Epidermal melanocyte (primary cell): ENCODE measurements around the gene SMIM30.

Experiments used
- DNase-seq: peaks from one replicate; pipeline ENCODE4 v3.0.0; 2011; ENCODE audit warnings: low spot score; ENCODE audit not compliant: insufficient read length

The SMIM30 gene

GRCh38 chr7:113100121-113100603 lies 18.2 kb downstream of the SMIM30 start:
- no peak for DNase-seq

GRCh38 chr7:113099284-113099919 lies 19.0 kb downstream of the SMIM30 start:
- DNase-seq, result no peak

GRCh38 chr7:113094517-113095249 lies 23.7 kb downstream of the SMIM30 start:
- DNase-seq, result no peak

GRCh38 chr7:113093561-113093960 lies 24.8 kb downstream of the SMIM30 start:
- DNase-seq, result no peak

- no peak for DNase-seq
These were observed 25.6 kb downstream of the SMIM30 start for GRCh38 chr7:113092762-113093161.

- peak; percentile 78 for DNase-seq
These were observed 31.0 kb downstream of the SMIM30 start for GRCh38 chr7:113087071-113087998.

- DNase-seq, result peak; percentile 44
These were observed 31.9 kb downstream of the SMIM30 start, which contains the start of gene GPR85 for GRCh38 chr7:113086431-113086888. Gene GPR85 (minus strand): TSS chr7:113086827. CDS start chr7:113084721, 2,106 bp downstream.

GRCh38 chr7:113085781-113086390 lies 32.5 kb downstream of the SMIM30 start:
- DNase-seq, result no peak

- no peak for DNase-seq
These were observed 33.7 kb downstream of the SMIM30 start for GRCh38 chr7:113084496-113085172.

GRCh38 chr7:113083816-113084495 lies 34.4 kb downstream of the SMIM30 start:
- no peak for DNase-seq

- no peak for DNase-seq
These were observed 35.1 kb downstream of the SMIM30 start for GRCh38 chr7:113083132-113083815.

GRCh38 chr7:113078331-113078730 lies 40.0 kb downstream of the SMIM30 start:
- no peak for DNase-seq

GRCh38 chr7:113076703-113077102 lies 41.7 kb downstream of the SMIM30 start:
- DNase-seq, result no peak

GRCh38 chr7:113071465-113071864 lies 46.9 kb downstream of the SMIM30 start:
- DNase-seq, result no peak
